HepG2 (cell line): Measurements from ENCODE around the gene OR6S1. TPM values are rescaled to one million over a fixed set of nuclear protein-coding genes. Genes with fewer than 3 reads are reported as not detected.

Experiments
- ARID2 ChIP-seq: sonication (generic); formaldehyde crosslinking; IDR thresholded peaks from 2 replicates; pipeline ENCODE4 v1.8.1; 2022; ENCODE audit warnings: mild to moderate bottlenecking, missing genetic modification reagents, borderline replicate concordance
- ASH2L ChIP-seq: fragments of 300-600, 200-600 bp; sonication (generic); IDR thresholded peaks from 2 replicates; pipeline ENCODE4 v1.7.0; 2017; ENCODE audit warnings: low read depth, mild to moderate bottlenecking, moderate library complexity, mixed read lengths, low read length; ENCODE audit not compliant: insufficient read length
- BRF2 ChIP-seq: sonication (generic); formaldehyde crosslinking; IDR thresholded peaks from 2 replicates; pipeline ENCODE4 v1.8.1; 2022; ENCODE audit warnings: mild to moderate bottlenecking, missing genetic modification reagents
- E2F2 ChIP-seq: sonication (generic); formaldehyde crosslinking; IDR thresholded peaks from 2 replicates; pipeline ENCODE4 v1.4.0; 2020; ENCODE audit warnings: missing genetic modification reagents, borderline replicate concordance
- HMGXB3 ChIP-seq: sonication (generic); formaldehyde crosslinking; IDR thresholded peaks from 2 replicates; pipeline ENCODE4 v1.4.0; 2020; ENCODE audit warnings: missing genetic modification reagents, borderline replicate concordance
- SMARCC2 ChIP-seq: fragments of 450-650 bp; IDR thresholded peaks from 2 replicates; pipeline ENCODE4 v1.6.1; 2017; ENCODE audit warnings: antibody characterized with exemption, mild to moderate bottlenecking
- SNAI1 ChIP-seq: sonication (generic); formaldehyde crosslinking; IDR thresholded peaks from 2 replicates; pipeline ENCODE4 v1.5.0; 2020; ENCODE audit warnings: mild to moderate bottlenecking, missing genetic modification reagents, borderline replicate concordance
- SOX13 ChIP-seq, 3 experiments: fragments of 450-650 bp in 1 of 3; sonication (generic) in 1 of 3; formaldehyde crosslinking in 1 of 3; IDR thresholded peaks in 2 of 3; conservative IDR thresholded peaks in 1 of 3; 2 replicates each; pipeline versions ENCODE4 v1.5.0 to v1.6.1; 2016 to 2020; ENCODE audit warnings: antibody characterized with exemption in 1 of 3, mild to moderate bottlenecking in 1 of 3, missing compliant biosample characterization in 1 of 3, missing genetic modification reagents in 1 of 3, moderate library complexity in 1 of 3
- TBL1XR1 ChIP-seq: fragments of 150-350 bp; IDR thresholded peaks from 2 replicates; pipeline ENCODE4 v1.6.1; 2014; ENCODE audit warnings: borderline replicate concordance, low read length; ENCODE audit not compliant: partially characterized antibody
- THAP7 ChIP-seq: sonication (generic); formaldehyde crosslinking; IDR thresholded peaks from 2 replicates; pipeline ENCODE4 v1.8.1; 2023; ENCODE audit warnings: mild to moderate bottlenecking, missing genetic modification reagents
- TIGD3 ChIP-seq: sonication (generic); formaldehyde crosslinking; IDR thresholded peaks from 2 replicates; pipeline ENCODE4 v1.5.1; 2020; ENCODE audit warnings: mild to moderate bottlenecking, missing genetic modification reagents, borderline replicate concordance
- ZBTB20 ChIP-seq: sonication (generic); formaldehyde crosslinking; IDR thresholded peaks from 2 replicates; pipeline ENCODE4 v1.8.1; 2023; ENCODE audit warnings: missing genetic modification reagents, low read depth, mild to moderate bottlenecking, borderline replicate concordance
- ZNF20 ChIP-seq: sonication (generic); formaldehyde crosslinking; IDR thresholded peaks from 2 replicates; pipeline ENCODE4 v1.4.0; 2020; ENCODE audit warnings: mild to moderate bottlenecking, moderate library complexity, missing genetic modification reagents
- ZNF331 ChIP-seq: sonication (generic); formaldehyde crosslinking; IDR thresholded peaks from 2 replicates; pipeline ENCODE4 v1.4.0; 2020; ENCODE audit warnings: missing genetic modification reagents
- ZNF510 ChIP-seq: sonication (generic); formaldehyde crosslinking; IDR thresholded peaks from 2 replicates; pipeline ENCODE4 v1.4.0; 2020; ENCODE audit warnings: low read depth, mild to moderate bottlenecking, missing genetic modification reagents
- ZNF598 ChIP-seq: sonication (generic); formaldehyde crosslinking; IDR thresholded peaks from 2 replicates; pipeline ENCODE4 v1.5.1; 2020; ENCODE audit warnings: mild to moderate bottlenecking, missing genetic modification reagents, borderline replicate concordance
- ZNF792 ChIP-seq: IDR thresholded peaks from 2 replicates; pipeline ENCODE4 v1.6.1; 2016
- polyA plus RNA-seq, 8 experiments: library from polyadenylated mRNA; depleted of rRNA in 3 of 8; stranded (reverse) in 7 of 8; unstranded in 1 of 8; fragments of >200 nt; fragmentation: Illumina TruSeq in 4 of 8; extraction: Trizol in 4 of 8; gene quantifications; 2 replicates each; pipeline versions ENCODE4 v1.2.1 to v1.2.3, GENCODE V29; 2011 to 2016; ENCODE audit warnings: low read depth in 4 of 8, missing spikeins in 1 of 8, mixed read lengths in 1 of 8; ENCODE audit not compliant: insufficient read depth in 1 of 8
- total RNA-seq, 5 experiments: library from RNA; depleted of rRNA; stranded (reverse); fragments of >200 nt; fragmentation: Illumina TruSeq; extraction: Trizol; gene quantifications; 2 replicates each; pipeline ENCODE4 v1.2.3, GENCODE V29; 2016; ENCODE audit warnings: low read depth in 1 of 5

The OR6S1 gene
- total and polyA plus RNA-seq, 2 of the 13 experiments (the other 11 are each of a cell fraction or from before 2014, with no cell fraction given) = 0.09 TPM; not detected in 1

GRCh38 chr14:20632831-20633691 is 8.4 kb downstream of the OR6S1 start (continued):
- TF ChIP-seq ZBTB20 (peak; percentile 60), HMGXB3 (CRISPR knock-in tag) (peak; percentile 98), ZNF598 (CRISPR knock-in tag) (peak; percentile 63; the same call in 1 of the 2 replicates), SOX13 (IDR thresholded peaks at IDR 0.05) (no peak), SOX13 (CRISPR knock-in tag; conservative IDR thresholded peaks at IDR 0.05 in 1 of 2, IDR thresholded peaks at IDR 0.05 in 1 of 2) (peak in 1 of 2 experiments; percentile 59; a peak in 2 of 4 replicates), BRF2 (CRISPR knock-in tag) (peak; percentile 89), ZNF331 (CRISPR knock-in tag) (peak; percentile 85), TBL1XR1 (peak; percentile 69), ZNF510 (CRISPR knock-in tag) (peak; percentile 32; the same call in 1 of the 2 replicates), ARID2 (CRISPR knock-in tag) (peak; percentile 77; the same call in 1 of the 2 replicates), SNAI1 (CRISPR knock-in tag) (0 out of 2 replicates have a peak, but pooled peaks have one; percentile 56), E2F2 (0 out of 2 replicates have a peak, but pooled peaks have one; percentile 19), THAP7 (0 out of 2 replicates have a peak, but pooled peaks have one; percentile 55), ZNF20 (CRISPR knock-in tag) (peak; percentile 21; the same call in 1 of the 2 replicates), ZNF792 (CRISPR knock-in tag) (peak; percentile 67), ASH2L (peak; percentile 53), TIGD3 (0 out of 2 replicates have a peak, but pooled peaks have one; percentile 65), SMARCC2 (no peak)
